CD8-positive, alpha-beta memory T cell (primary cell): ENCODE measurements around the gene RALA. TPM values are rescaled to one million over a fixed set of nuclear protein-coding genes. Genes with fewer than 3 reads are reported as not detected.
"Not testable (repeated sequence)": the region's sequence is repeated elsewhere in the genome, so short reads cannot be mapped to it uniquely, and the experiment has no call there.

Experiments used
- CTCF ChIA-PET: fragments of 350-600 bp; sonication (Branson Sonifier 250); formaldehyde crosslinking; loops from one replicate; lab custom pipeline; 2021; ENCODE audit warnings: antibody characterized with exemption; lab: Charles Lee
- POLR2A ChIA-PET: fragments of 350-600 bp; sonication (Branson Sonifier 250); formaldehyde crosslinking; loops from one replicate; lab custom pipeline; 2021; ENCODE audit warnings: antibody characterized with exemption; lab: Charles Lee
- DNase-seq, 5 donors: peaks; one replicate each; pipeline versions ENCODE4 v3.0.0 to v3.0.0-alpha.2; 2020 to 2022; ENCODE audit warnings: mixed read lengths in 1 of 5
- H3K27ac ChIP-seq: one replicate; pipeline ENCODE4 v1.7.0; 2013; ENCODE audit warnings: low read depth, mild to moderate bottlenecking, low read length, moderate library complexity
- H3K27me3 ChIP-seq: 2 replicates; pipeline ENCODE4 v1.7.0; 2013; ENCODE audit warnings: low read length, mild to moderate bottlenecking; ENCODE audit not compliant: insufficient read depth, poor library complexity, severe bottlenecking
- H3K36me3 ChIP-seq: 2 replicates; pipeline ENCODE4 v1.7.0; 2013; ENCODE audit warnings: mild to moderate bottlenecking, low read length, moderate library complexity; ENCODE audit not compliant: insufficient read depth
- H3K4me1 ChIP-seq: 2 replicates; pipeline ENCODE4 v1.7.0; 2013; ENCODE audit warnings: mild to moderate bottlenecking, low read length, moderate library complexity; ENCODE audit not compliant: insufficient read depth
- H3K4me3 ChIP-seq: 2 replicates; pipeline ENCODE4 v1.7.0; 2013; ENCODE audit warnings: mild to moderate bottlenecking, low read length
- H3K9me3 ChIP-seq: 2 replicates; pipeline ENCODE4 v1.7.0; 2013; ENCODE audit warnings: mild to moderate bottlenecking, low read length
- H3K27ac Mint-ChIP-seq, 8 donors: one replicate each; pipeline ENCODE4 v1.8.0; 2020 to 2021; ENCODE audit warnings: mixed read lengths in 8 of 8, mild to moderate bottlenecking in 6 of 8, inconsistent platforms in 3 of 8, moderate library complexity in 3 of 8
- H3K27me3 Mint-ChIP-seq, 2 donors: one replicate each; pipeline ENCODE4 v1.8.0; 2020 to 2021; ENCODE audit warnings: mixed read lengths in 2 of 2, mild to moderate bottlenecking in 1 of 2, moderate library complexity in 1 of 2
- H3K36me3 Mint-ChIP-seq, 3 donors: one replicate each; pipeline ENCODE4 v1.8.0; 2020 to 2021; ENCODE audit warnings: mixed read lengths in 3 of 3, inconsistent platforms in 1 of 3, mild to moderate bottlenecking in 1 of 3
- H3K4me1 Mint-ChIP-seq, 3 donors: one replicate each; pipeline ENCODE4 v1.8.0; 2020 to 2021; ENCODE audit warnings: mixed read lengths in 3 of 3, inconsistent platforms in 1 of 3, mild to moderate bottlenecking in 1 of 3
- H3K4me3 Mint-ChIP-seq, 7 donors: one replicate each; pipeline ENCODE4 v1.8.0; 2020 to 2021; ENCODE audit warnings: mixed read lengths in 7 of 7, mild to moderate bottlenecking in 6 of 7, moderate library complexity in 4 of 7, inconsistent platforms in 2 of 7
- H3K9me3 Mint-ChIP-seq, 5 donors: one replicate each; pipeline ENCODE4 v1.8.0; 2020 to 2022; ENCODE audit warnings: mixed read lengths in 5 of 5, mild to moderate bottlenecking in 3 of 5, moderate library complexity in 2 of 5, inconsistent platforms in 1 of 5
- polyA plus RNA-seq: library from polyadenylated mRNA; unstranded; fragments of 300-500 nt; fragmentation: Illumina TruSeq; gene quantifications from one replicate; pipeline ENCODE4 v1.2.3, GENCODE V29; 2021
- total RNA-seq, 2 experiments: library from RNA; stranded (reverse); gene quantifications; one replicate each; pipeline ENCODE4 v1.2.3, GENCODE V29; 2021

Gene RALA
- total and polyA plus RNA-seq, 3 experiments from 2014 or later, result 32.9 to 38.6 (median 33.0) TPM

- Mint-ChIP-seq H3K27ac (peak overlapping the region in 1 of 8 donors; percentile 20), H3K36me3 (peaks cover 32 to 80% (median 34%) of the 10 kb centered on the region in 3 donors)
- H3K4me1 Mint-ChIP-seq, CTCF ChIA-PET, H3K4me3 Mint-ChIP-seq, DNase-seq, POLR2A ChIA-PET, H3K9me3 ChIP-seq, H3K4me1 ChIP-seq, H3K9me3 Mint-ChIP-seq, H3K27me3 ChIP-seq, H3K4me3 ChIP-seq, H3K27me3 Mint-ChIP-seq, H3K27ac ChIP-seq: not testable (repeated sequence)
- H3K36me3 ChIP-seq, result peaks cover 21% of the 10 kb centered on the region
Measured at GRCh38 chr7:39693086-39693485, 69.7 kb downstream of the RALA start.

- H3K36me3 ChIP-seq, result peaks cover 19% of the 10 kb centered on the region
Measured at GRCh38 chr7:39693812-39694211, 70.4 kb downstream of the RALA start.

GRCh38 chr7:39695852-39696586 lies 72.6 kb downstream of the RALA start:
- Histone ChIP-seq H3K4me3 (no peak overlapping the region), H3K27ac (no peak overlapping the region), H3K4me1 (no peaks in the 10 kb centered on the region), H3K36me3 (peaks cover 8% of the 10 kb centered on the region), H3K9me3 (no peaks in the 10 kb centered on the region), H3K27me3 (no peaks in the 10 kb centered on the region)
- POLR2A ChIA-PET, result no interaction called here
- Mint-ChIP-seq H3K27me3 (no peaks in the 10 kb centered on the region), H3K36me3 (peaks cover 29 to 83% (median 44%) of the 10 kb centered on the region in 3 donors), H3K9me3 (peaks cover 0 to 2% (median 0%) of the 10 kb centered on the region in 5 donors), H3K4me1 (no peaks in the 10 kb centered on the region), H3K27ac (peak overlapping the region in 2 of 8 donors; percentile 21 to 29), H3K4me3 (no peak overlapping the region)
- CTCF ChIA-PET, result interaction anchor here (1.7 kb wide), 1 partner anchor 50 kb away, joined by 3 read pairs; no protein-coding TSS in a partner anchor
- no peak for DNase-seq

More at GRCh38 chr7:39693812-39694211, 70.4 kb downstream of the RALA start:
- Histone ChIP-seq H3K9me3 (no peaks in the 10 kb centered on the region), H3K4me1 (no peaks in the 10 kb centered on the region), H3K4me3 (no peak overlapping the region), H3K27ac (no peak overlapping the region), H3K27me3 (no peaks in the 10 kb centered on the region)
- Mint-ChIP-seq H3K4me3 (no peak overlapping the region), H3K9me3 (peaks cover 0 to 2% (median 0%) of the 10 kb centered on the region in 5 donors), H3K27me3 (no peaks in the 10 kb centered on the region), H3K4me1 (no peaks in the 10 kb centered on the region), H3K27ac (peak overlapping the region in 1 of 8 donors; percentile 18), H3K36me3 (peaks cover 32 to 82% (median 37%) of the 10 kb centered on the region in 3 donors)
- no peak for DNase-seq
- CTCF ChIA-PET, result no interaction called here
- POLR2A ChIA-PET, result no interaction called here

GRCh38 chr7:39696631-39697030 lies 73.3 kb downstream of the RALA start:
- Histone ChIP-seq H3K4me1 (no peaks in the 10 kb centered on the region), H3K9me3 (no peaks in the 10 kb centered on the region), H3K27me3 (no peaks in the 10 kb centered on the region), H3K27ac (no peak overlapping the region), H3K36me3 (peaks cover 8% of the 10 kb centered on the region), H3K4me3 (no peak overlapping the region)
- H3K27ac Mint-ChIP-seq, result peak overlapping the region in 1 of 8 donors; percentile 15
- H3K9me3 Mint-ChIP-seq, result peaks cover 0 to 2% (median 0%) of the 10 kb centered on the region in 5 donors
- ChIA-PET POLR2A (interaction anchor here (0.5 kb wide), 1 partner anchor 32 kb away, joined by 3 read pairs; no protein-coding TSS in a partner anchor), CTCF (interaction anchor here (1.7 kb wide), 1 partner anchor 49 kb away, joined by 3 read pairs; no protein-coding TSS in a partner anchor)
- H3K36me3 Mint-ChIP-seq, result peaks cover 23 to 83% (median 40%) of the 10 kb centered on the region in 3 donors
- no peak for DNase-seq
- H3K27me3 Mint-ChIP-seq, result no peaks in the 10 kb centered on the region
- H3K4me3 Mint-ChIP-seq, result no peak overlapping the region
- no peaks in the 10 kb centered on the region for H3K4me1 Mint-ChIP-seq

GRCh38 chr7:39697483-39697882 lies 74.1 kb downstream of the RALA start:
- peak overlapping the region in 3 of 8 donors; percentile 18 to 41 (median 22) for H3K27ac Mint-ChIP-seq
- ChIA-PET CTCF (interaction anchor here (1.7 kb wide), 1 partner anchor 48 kb away, joined by 3 read pairs; no protein-coding TSS in a partner anchor), POLR2A (interaction anchor here (0.5 kb wide), 1 partner anchor 32 kb away, joined by 3 read pairs; no protein-coding TSS in a partner anchor)

GRCh38 chr7:39700165-39700564 lies 76.8 kb downstream of the RALA start:
- H3K27ac ChIP-seq, result no peak overlapping the region
- DNase-seq, result no peak
- Mint-ChIP-seq H3K4me1 (peaks cover 0 to 1% (median 0%) of the 10 kb centered on the region in 3 donors), H3K9me3 (no peaks in the 10 kb centered on the region), H3K27me3 (no peaks in the 10 kb centered on the region), H3K27ac (peak overlapping the region in 1 of 8 donors; percentile 12), H3K36me3 (peaks cover 8 to 72% (median 33%) of the 10 kb centered on the region in 3 donors), H3K4me3 (no peak overlapping the region)
- CTCF ChIA-PET, result no interaction called here
- no peaks in the 10 kb centered on the region for H3K4me1 ChIP-seq
- peaks cover 2% of the 10 kb centered on the region for H3K36me3 ChIP-seq
- H3K9me3 ChIP-seq, result no peaks in the 10 kb centered on the region
- no peaks in the 10 kb centered on the region for H3K27me3 ChIP-seq
- POLR2A ChIA-PET, result no interaction called here
- H3K4me3 ChIP-seq, result no peak overlapping the region

More at GRCh38 chr7:39697483-39697882, 74.1 kb downstream of the RALA start:
- DNase-seq, result no peak
- H3K9me3 ChIP-seq, result no peaks in the 10 kb centered on the region
- peaks cover 14 to 79% (median 38%) of the 10 kb centered on the region in 3 donors for H3K36me3 Mint-ChIP-seq
- H3K4me1 ChIP-seq, result no peaks in the 10 kb centered on the region
- H3K27me3 Mint-ChIP-seq, result no peaks in the 10 kb centered on the region
- peaks cover 0 to 2% (median 0%) of the 10 kb centered on the region in 5 donors for H3K9me3 Mint-ChIP-seq
- H3K27me3 ChIP-seq, result no peaks in the 10 kb centered on the region
- H3K27ac ChIP-seq, result no peak overlapping the region
- no peak overlapping the region for H3K4me3 ChIP-seq
- H3K4me1 Mint-ChIP-seq, result no peaks in the 10 kb centered on the region
- H3K4me3 Mint-ChIP-seq, result no peak overlapping the region
- H3K36me3 ChIP-seq, result peaks cover 8% of the 10 kb centered on the region

GRCh38 chr7:39700932-39701331 lies 77.6 kb downstream of the RALA start:
- H3K4me1 Mint-ChIP-seq, result peaks cover 0 to 1% (median 0%) of the 10 kb centered on the region in 3 donors
- CTCF ChIA-PET, result no interaction called here
- Histone ChIP-seq H3K27ac (no peak overlapping the region), H3K27me3 (no peaks in the 10 kb centered on the region), H3K9me3 (no peaks in the 10 kb centered on the region), H3K36me3 (no peaks in the 10 kb centered on the region), H3K4me3 (no peak overlapping the region), H3K4me1 (no peaks in the 10 kb centered on the region)
- no peak overlapping the region for H3K4me3 Mint-ChIP-seq
- no peaks in the 10 kb centered on the region for H3K9me3 Mint-ChIP-seq
- DNase-seq, result no peak
- POLR2A ChIA-PET, result no interaction called here
- peaks cover 8 to 69% (median 35%) of the 10 kb centered on the region in 3 donors for H3K36me3 Mint-ChIP-seq
- no peak overlapping the region for H3K27ac Mint-ChIP-seq
- no peaks in the 10 kb centered on the region for H3K27me3 Mint-ChIP-seq

- no peaks in the 10 kb centered on the region for H3K9me3 Mint-ChIP-seq
- H3K4me3 ChIP-seq, result no peak overlapping the region
- POLR2A ChIA-PET, result no interaction called here
Measured at GRCh38 chr7:39702133-39702532, 78.8 kb downstream of the RALA start.

More at GRCh38 chr7:39702133-39702532, 78.8 kb downstream of the RALA start:
- H3K4me1 Mint-ChIP-seq, result peaks cover 0 to 1% (median 0%) of the 10 kb centered on the region in 3 donors
- no peaks in the 10 kb centered on the region for H3K27me3 Mint-ChIP-seq
- Histone ChIP-seq H3K27ac (no peak overlapping the region), H3K4me1 (no peaks in the 10 kb centered on the region), H3K27me3 (no peaks in the 10 kb centered on the region), H3K9me3 (no peaks in the 10 kb centered on the region), H3K36me3 (no peaks in the 10 kb centered on the region)
- CTCF ChIA-PET, result no interaction called here
- H3K4me3 Mint-ChIP-seq, result no peak overlapping the region
- DNase-seq, result no peak
- H3K36me3 Mint-ChIP-seq, result peaks cover 0 to 65% (median 26%) of the 10 kb centered on the region in 3 donors
- H3K27ac Mint-ChIP-seq, result peak overlapping the region in 1 of 8 donors; percentile 58
